K562 (cell line): ENCODE data around the gene BUB3. TPM values are rescaled to one million over a fixed set of nuclear protein-coding genes. Genes with fewer than 3 reads are reported as not detected.
"Not testable (repeated sequence)": the region's sequence is repeated elsewhere in the genome, so short reads cannot be mapped to it uniquely, and the experiment has no call there.

ENCODE experiments used
- ATAC-seq: fragments of 200-7000 bp; cut with Tn5 transposase; 3 replicates; pipeline ENCODE4 v1.9.1; 2020; ENCODE audit warnings: moderate library complexity
- BruUV-seq: library from RNA; stranded (reverse); fragments of 400-500 nt; replicated peaks from 2 replicates; lab custom pipeline; 2021; lab: Mats Ljungman, UMichigan
- CTCF ChIA-PET: fragments of 300-600 bp; formaldehyde crosslinking; extraction: SDS; loops from one replicate; lab custom pipeline; 2021; ENCODE audit warnings: low intra/inter-chr PET ratio; lab: Yijun Ruan, JAX
- POLR2A ChIA-PET: fragments of 300-600, 350-650 bp; sonication (Branson Sonifier 250); formaldehyde crosslinking; extraction: SDS; loops from one replicate; lab custom pipeline; 2021; ENCODE audit warnings: antibody characterized with exemption, inconsistent platforms; lab: Yijun Ruan, JAX
- DNase-seq, 4 experiments: peaks; one replicate each; pipeline versions ENCODE4 v3.0.0 to v3.0.0-alpha.2; 2011 to 2018; ENCODE audit warnings: low spot score in 3 of 4, mixed read lengths in 3 of 4; ENCODE audit errors: extremely low read depth in 1 of 4
- FAIRE-seq: peaks from 2 replicates; lab custom pipeline; 2011; peaks lifted over from hg19 to GRCh38; lab: Jason Lieb, UNC
- H2AFZ ChIP-seq: 2 replicates; pipeline ENCODE4 v1.6.0; 2011; ENCODE audit warnings: low read depth, low read length, control low read depth, inconsistent platforms
- H3K27ac ChIP-seq: fragments of 200-600 bp; 3 replicates; pipeline ENCODE4 v1.8.0; 2011; ENCODE audit warnings: low read depth, mild to moderate bottlenecking, control low read depth, inconsistent platforms, low read length, moderate library complexity, mixed read lengths; ENCODE audit errors: extremely low read depth
- H3K27me3 ChIP-seq, 2 experiments: fragments of 300-600 bp in 1 of 2; 2 replicates in 1 of 2; 3 replicates in 1 of 2; pipeline versions ENCODE4 v1.6.0 to v1.8.0; 2011; ENCODE audit warnings: inconsistent platforms in 2 of 2, low read length in 2 of 2, mild to moderate bottlenecking in 1 of 2, mixed read lengths in 1 of 2, moderate library complexity in 1 of 2; ENCODE audit not compliant: control insufficient read depth in 2 of 2, insufficient read depth in 2 of 2
- H3K36me3 ChIP-seq: fragments of 300-600 bp; 3 replicates; pipeline ENCODE4 v1.8.0; 2011; ENCODE audit warnings: mild to moderate bottlenecking, low read length, inconsistent platforms; ENCODE audit not compliant: control insufficient read depth, insufficient read depth
- H3K4me1 ChIP-seq, 2 experiments: fragments of 200-600 bp in 1 of 2; replicated peaks in 1 of 2; 2 replicates in 1 of 2; 3 replicates in 1 of 2; pipeline versions ENCODE4 v1.5.1 to v1.8.0; 2011; ENCODE audit warnings: inconsistent platforms in 2 of 2, low read length in 2 of 2, mild to moderate bottlenecking in 1 of 2, mixed read lengths in 1 of 2, moderate library complexity in 1 of 2; ENCODE audit not compliant: control insufficient read depth in 2 of 2, insufficient read depth in 2 of 2
- H3K4me2 ChIP-seq: 2 replicates; pipeline ENCODE4 v1.6.1; 2011; ENCODE audit warnings: low read length, control low read depth, inconsistent platforms, mixed read lengths; ENCODE audit not compliant: insufficient read depth
- H3K4me3 ChIP-seq: fragments of 200-600 bp; sonication (generic), shearing (Covaris generic); 2 replicates; pipeline ENCODE4 v1.5.1; 2016; ENCODE audit warnings: control low read depth, inconsistent platforms
- H3K79me2 ChIP-seq: fragments of 200-600 bp; 3 replicates; pipeline ENCODE4 v1.8.0; 2011; ENCODE audit warnings: low read length, inconsistent platforms; ENCODE audit not compliant: control insufficient read depth, insufficient read depth
- H3K9ac ChIP-seq, 2 experiments: 2 replicates each; pipeline versions ENCODE4 v1.6.0 to v1.6.1; 2011; ENCODE audit warnings: low read depth in 2 of 2, low read length in 2 of 2, control low read depth in 1 of 2, inconsistent platforms in 1 of 2, mild to moderate bottlenecking in 1 of 2, mixed read lengths in 1 of 2; ENCODE audit not compliant: insufficient read depth in 1 of 2
- H3K9me1 ChIP-seq: one replicate; pipeline ENCODE4 v1.6.0; 2011; ENCODE audit warnings: inconsistent platforms, mild to moderate bottlenecking, low read length, moderate library complexity; ENCODE audit not compliant: control insufficient read depth, insufficient read depth
- H3K9me3 ChIP-seq: replicated peaks from 2 replicates; pipeline ENCODE4 v1.5.1; 2011; ENCODE audit warnings: low read depth, low read length, inconsistent platforms; ENCODE audit not compliant: control insufficient read depth, insufficient read depth
- H4K20me1 ChIP-seq: replicated peaks from 2 replicates; pipeline ENCODE4 v1.6.1; 2011; ENCODE audit warnings: low read length, inconsistent platforms, mixed read lengths; ENCODE audit not compliant: control insufficient read depth, insufficient read depth
- ERF ChIP-seq: fragments of 450-650 bp; formaldehyde crosslinking; IDR thresholded peaks from 2 replicates; pipeline ENCODE4 v1.4.0; 2020; ENCODE audit warnings: mild to moderate bottlenecking, mixed read lengths
- GTF2A2 ChIP-seq: IDR thresholded peaks from 2 replicates; pipeline ENCODE4 v1.6.1; 2016; ENCODE audit warnings: mild to moderate bottlenecking, missing genetic modification characterization, missing compliant biosample characterization
- MAFG ChIP-seq: fragments of 450-650 bp; conservative IDR thresholded peaks from 2 replicates; pipeline ENCODE4 v1.6.1; 2016; ENCODE audit warnings: missing genetic modification characterization, missing compliant biosample characterization
- PTTG1 ChIP-seq: fragments of 450-650 bp; IDR thresholded peaks from 2 replicates; pipeline ENCODE4 v1.6.1; 2016; ENCODE audit warnings: low read depth, mild to moderate bottlenecking, missing genetic modification characterization, missing compliant biosample characterization
- TAF1 ChIP-seq: IDR thresholded peaks from 2 replicates; pipeline ENCODE4 v1.6.1; 2011; ENCODE audit warnings: mild to moderate bottlenecking, low read length, moderate library complexity; ENCODE audit not compliant: insufficient read depth, control insufficient read depth, severe bottlenecking; ENCODE audit errors: extremely low read depth
- ZNF436 ChIP-seq: fragments of 250-450, 450-650 bp; sonication (Bioruptor Pico); formaldehyde crosslinking; IDR thresholded peaks from 2 replicates; pipeline ENCODE4 v1.7.0; 2020; ENCODE audit warnings: mild to moderate bottlenecking
- ZNF764 ChIP-seq: fragments of 250-450 bp; sonication (Bioruptor Pico); IDR thresholded peaks from 2 replicates; pipeline ENCODE4 v1.4.0; 2020; ENCODE audit warnings: low read depth, mild to moderate bottlenecking, moderate library complexity
- WGBS: fragments of 100-300 bp; shearing (Covaris generic); methylation state at CpG from one replicate; pipeline ENCODE4 v1.1.6; 2016; ENCODE audit warnings: low coverage, mixed read lengths; ENCODE audit not compliant: insufficient coverage; ENCODE audit errors: missing lambda C conversion rate; 5-methylcytosine and 5-hydroxymethylcytosine counted together
- in situ Hi-C: fragments of 300-500 bp; cut with MboI; formaldehyde crosslinking; loops from 4 replicates; pipeline ENCODE4 v1.15.0; 2018; ENCODE audit warnings: inconsistent platforms, mixed read lengths
- intact Hi-C: fragments of 100-400 bp; cut with micrococcal nuclease; formaldehyde crosslinking; loops from 2 replicates; pipeline ENCODE4 v1.14.2; 2022
- polyA plus RNA-seq, 8 experiments: library from polyadenylated mRNA; depleted of rRNA in 4 of 8; stranded (reverse) in 5 of 8; unstranded in 3 of 8; fragments of >200 nt; fragmentation: Nextera tagmentation in 2 of 8; fragmentation: Illumina TruSeq in 1 of 8; extraction: Ambion mirVana in 2 of 8; extraction: Trizol in 1 of 8; gene quantifications; 2 replicates each; pipeline versions ENCODE4 v1.2.1 to v1.2.3, GENCODE V29; 2011 to 2014; ENCODE audit warnings: inconsistent platforms in 1 of 8, missing spikeins in 1 of 8
- total RNA-seq, 7 experiments: library from RNA; depleted of rRNA in 6 of 7; stranded (reverse); fragments of >200 nt in 6 of 7; fragmentation: Illumina TruSeq in 2 of 7; extraction: Trizol in 2 of 7; gene quantifications; 2 replicates each; pipeline versions ENCODE4 v1.2.1 to v1.2.3, GENCODE V29; 2011 to 2021; ENCODE audit warnings: low replicate concordance in 1 of 7
- TF ChIP-seq, protein P1 (sequence below): fragments of 450-650 bp; IDR thresholded peaks from 2 replicates; pipeline ENCODE4 v1.6.1; 2017; ENCODE audit warnings: antibody characterized with exemption, mild to moderate bottlenecking

The BUB3 gene
- total and polyA plus RNA-seq, 9 of the 15 experiments (the other 6 are each of a cell fraction or from before 2014, with no cell fraction given), result 167 to 761 (median 225) TPM

DNA sequence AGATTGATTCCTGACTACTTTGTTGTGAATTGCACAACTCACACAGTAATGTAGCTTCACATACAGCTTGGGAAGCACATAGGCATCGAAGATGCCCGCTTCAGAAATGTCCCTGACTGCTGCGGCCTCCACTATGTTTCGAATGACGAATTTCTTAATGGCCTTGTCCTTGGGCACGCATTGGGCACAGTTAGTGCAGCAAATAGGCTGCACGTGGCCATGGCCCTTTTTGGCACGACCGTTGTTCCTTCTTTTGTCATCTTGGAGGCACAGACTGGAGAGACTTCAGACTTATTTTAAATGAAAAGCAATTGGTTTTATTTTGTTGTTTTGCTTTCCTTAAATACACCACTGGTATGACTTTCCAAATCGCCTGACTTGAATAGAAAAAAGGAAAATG lies 17.4 kb downstream of the BUB3 start:
- BruUV-seq, H3K4me2 ChIP-seq, in situ Hi-C loops, intact Hi-C loops, H4K20me1 ChIP-seq, FAIRE-seq, CTCF ChIA-PET, H2AFZ ChIP-seq, H3K27me3 ChIP-seq, H3K4me1 ChIP-seq, H3K4me3 ChIP-seq, H3K9me3 ChIP-seq, H3K79me2 ChIP-seq, H3K27ac ChIP-seq, H3K9me1 ChIP-seq, H3K9ac ChIP-seq, ATAC-seq, DNase-seq: not testable (repeated sequence)
- POLR2A ChIA-PET, result interaction anchor here (0.7 kb wide), 1 partner anchor 323 kb away, joined by 3 read pairs; no protein-coding TSS in a partner anchor
- WGBS, result 96% methylated on average over 10 of the region's 10 CpGs
- H3K36me3 ChIP-seq, result peaks cover 41% of the 10 kb centered on the region

- in situ Hi-C loops (no loop called here), intact Hi-C loops (no loop called here)
- H3K9ac ChIP-seq, result no peak overlapping the region
- ATAC-seq (peak; percentile 88), FAIRE-seq (peak; percentile 60), DNase-seq (peak in 2 of 4 experiments; percentile 8 to 10)
- BruUV-seq, result no TSS peak
- H3K4me1 ChIP-seq, result no peaks in the 10 kb centered on the region
- H3K27ac ChIP-seq, result no peak overlapping the region
- H3K9me3 ChIP-seq, result no peaks in the 10 kb centered on the region
- no peak overlapping the region for H3K4me3 ChIP-seq
- H3K27me3 ChIP-seq, result no peaks in the 10 kb centered on the region
- no peaks in the 10 kb centered on the region for H3K79me2 ChIP-seq
- POLR2A ChIA-PET, result interaction anchor here (0.7 to 1.5 kb wide), 3 partner anchors 8 to 22 kb away, joined by 3 to 4 read pairs (median 3); partner anchors contain the start of gene BUB3
- no peaks in the 10 kb centered on the region for H4K20me1 ChIP-seq
- H3K4me2 ChIP-seq, result no peak overlapping the region
- H3K9me1 ChIP-seq, result no peaks in the 10 kb centered on the region
- H3K36me3 ChIP-seq, result peaks cover 7% of the 10 kb centered on the region
- CTCF ChIA-PET, result no interaction called here
- 71% methylated on average over 7 of the region's 9 CpGs for WGBS
- H2AFZ ChIP-seq, result no peak overlapping the region
- TF ChIP-seq ERF (CRISPR knock-in tag), result no peak
- no peak for TF ChIP-seq PTTG1 (tag)
- TF ChIP-seq ZNF436 (CRISPR knock-in tag), result no peak
- peak; percentile 54 for TF ChIP-seq MAFG
- TF ChIP-seq TAF1, result no peak
- TF ChIP-seq ZNF764 (CRISPR knock-in tag), result no peak
- no peak for TF ChIP-seq GTF2A2 (tag)
- TF ChIP-seq, protein P1, sequence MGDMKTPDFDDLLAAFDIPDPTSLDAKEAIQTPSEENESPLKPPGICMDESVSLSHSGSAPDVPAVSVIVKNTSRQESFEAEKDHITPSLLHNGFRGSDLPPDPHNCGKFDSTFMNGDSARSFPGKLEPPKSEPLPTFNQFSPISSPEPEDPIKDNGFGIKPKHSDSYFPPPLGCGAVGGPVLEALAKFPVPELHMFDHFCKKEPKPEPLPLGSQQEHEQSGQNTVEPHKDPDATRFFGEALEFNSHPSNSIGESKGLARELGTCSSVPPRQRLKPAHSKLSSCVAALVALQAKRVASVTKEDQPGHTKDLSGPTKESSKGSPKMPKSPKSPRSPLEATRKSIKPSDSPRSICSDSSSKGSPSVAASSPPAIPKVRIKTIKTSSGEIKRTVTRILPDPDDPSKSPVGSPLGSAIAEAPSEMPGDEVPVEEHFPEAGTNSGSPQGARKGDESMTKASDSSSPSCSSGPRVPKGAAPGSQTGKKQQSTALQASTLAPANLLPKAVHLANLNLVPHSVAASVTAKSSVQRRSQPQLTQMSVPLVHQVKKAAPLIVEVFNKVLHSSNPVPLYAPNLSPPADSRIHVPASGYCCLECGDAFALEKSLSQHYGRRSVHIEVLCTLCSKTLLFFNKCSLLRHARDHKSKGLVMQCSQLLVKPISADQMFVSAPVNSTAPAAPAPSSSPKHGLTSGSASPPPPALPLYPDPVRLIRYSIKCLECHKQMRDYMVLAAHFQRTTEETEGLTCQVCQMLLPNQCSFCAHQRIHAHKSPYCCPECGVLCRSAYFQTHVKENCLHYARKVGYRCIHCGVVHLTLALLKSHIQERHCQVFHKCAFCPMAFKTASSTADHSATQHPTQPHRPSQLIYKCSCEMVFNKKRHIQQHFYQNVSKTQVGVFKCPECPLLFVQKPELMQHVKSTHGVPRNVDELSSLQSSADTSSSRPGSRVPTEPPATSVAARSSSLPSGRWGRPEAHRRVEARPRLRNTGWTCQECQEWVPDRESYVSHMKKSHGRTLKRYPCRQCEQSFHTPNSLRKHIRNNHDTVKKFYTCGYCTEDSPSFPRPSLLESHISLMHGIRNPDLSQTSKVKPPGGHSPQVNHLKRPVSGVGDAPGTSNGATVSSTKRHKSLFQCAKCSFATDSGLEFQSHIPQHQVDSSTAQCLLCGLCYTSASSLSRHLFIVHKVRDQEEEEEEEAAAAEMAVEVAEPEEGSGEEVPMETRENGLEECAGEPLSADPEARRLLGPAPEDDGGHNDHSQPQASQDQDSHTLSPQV, result no peak
Measured at GRCh38 chr10:123175389-123176387, 21.5 kb downstream of the BUB3 start.
